Hematopoietic multipotent progenitor cell treated with erythropoietin and hydrocortisone succinate and interleukin-3 and kit ligand, for 8 days (in vitro differentiated cells): Measurements from ENCODE around the gene RLBP1.

Experiments
- DNase-seq: peaks from one replicate; pipeline ENCODE4 v3.0.0-alpha.2; 2015

RLBP1 gene

GRCh38 chr15:89177633-89178306, 43.6 kb downstream of the RLBP1 start:
- peak; percentile 76 for DNase-seq

GRCh38 chr15:89177116-89177515, 44.3 kb downstream of the RLBP1 start:
- no peak for DNase-seq

GRCh38 chr15:89175617-89176191, 45.7 kb downstream of the RLBP1 start:
- no peak for DNase-seq

GRCh38 chr15:89174476-89174875, 46.9 kb downstream of the RLBP1 start:
- DNase-seq = no peak

DNA sequence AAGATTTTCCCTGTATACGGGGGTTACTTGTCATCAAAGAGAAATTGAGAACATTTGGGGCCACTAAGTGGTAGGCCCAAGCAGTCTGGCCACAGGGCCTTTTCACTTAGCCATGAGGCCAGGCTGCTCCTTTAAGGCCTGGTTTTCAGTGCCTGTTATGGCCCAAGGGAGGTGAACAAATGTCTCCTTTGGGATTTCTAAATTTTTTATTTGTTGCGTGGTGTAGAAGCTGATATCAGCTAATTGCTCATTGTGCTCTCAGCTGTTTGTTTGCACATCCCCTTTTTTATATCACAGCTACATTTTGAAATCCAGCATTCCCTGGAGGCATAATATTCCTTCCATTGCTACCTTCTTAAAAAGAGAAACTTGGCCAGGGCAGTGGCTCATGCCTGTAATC, 48.5 kb downstream of the RLBP1 start:
- DNase-seq = no peak

DNA sequence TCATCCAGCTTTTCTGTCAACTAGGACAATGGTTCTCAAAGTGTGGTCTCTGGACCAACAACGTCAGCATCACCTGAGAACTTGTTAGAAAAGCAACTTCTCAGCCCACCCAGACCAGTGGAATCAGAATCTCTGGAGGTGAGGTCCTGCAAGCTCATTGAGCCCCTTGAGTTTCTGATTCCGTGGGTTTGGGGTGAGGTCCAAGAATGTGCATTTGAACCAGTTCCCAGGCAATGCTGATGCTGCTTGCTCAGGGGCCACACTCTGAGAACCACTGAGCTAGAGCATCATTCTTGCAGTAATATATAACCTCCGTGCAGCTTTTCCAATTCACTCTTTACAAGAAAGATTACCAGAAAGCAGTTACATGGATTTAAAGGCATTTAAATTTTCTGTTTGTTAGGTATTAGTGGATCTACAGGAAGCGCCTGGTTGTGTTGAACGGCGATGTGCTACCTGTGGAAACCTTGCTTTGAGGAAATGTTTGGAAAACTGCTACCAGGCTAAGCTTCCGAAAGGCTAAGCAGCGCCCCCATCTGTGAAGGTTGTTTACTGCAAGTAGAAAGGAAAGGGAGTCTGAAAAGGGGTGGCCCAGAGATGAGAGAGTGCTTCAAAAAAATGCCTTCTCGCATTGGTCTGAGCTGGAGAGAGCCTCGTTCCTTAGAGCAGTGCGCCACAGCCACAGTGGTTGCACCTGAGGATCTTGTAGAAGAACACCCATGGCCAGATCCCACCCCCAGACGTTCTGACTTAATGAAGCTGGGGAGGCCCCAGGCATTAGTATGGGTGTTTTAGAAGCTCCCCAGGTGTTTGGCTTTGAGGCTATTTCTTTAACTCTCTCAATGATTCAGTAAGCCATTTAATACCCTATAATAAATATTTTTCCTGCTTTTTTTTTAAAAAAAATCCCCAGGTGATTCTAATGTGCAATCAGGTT, 50.0 kb downstream of the RLBP1 start:
- peak; percentile 59 for DNase-seq

DNA sequence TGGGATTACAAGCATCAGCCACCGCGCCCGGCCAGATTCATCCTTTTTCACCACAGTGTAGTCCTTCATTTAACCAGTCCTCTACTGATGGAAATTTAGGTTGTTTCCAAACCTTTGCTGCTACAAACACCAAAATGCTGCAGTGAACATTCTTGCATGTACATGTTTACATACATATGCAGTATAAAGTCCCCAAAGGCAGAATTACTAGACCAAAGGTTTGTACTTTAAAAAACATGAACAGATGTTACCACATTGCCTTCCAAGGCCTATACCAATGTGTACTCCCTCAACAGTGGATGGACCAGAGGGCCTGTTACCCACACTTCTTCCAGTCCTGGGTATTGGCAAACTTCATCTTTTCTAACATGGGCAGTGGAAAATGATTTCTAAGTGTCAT, 51.0 kb downstream of the RLBP1 start:
- DNase-seq = no peak

GRCh38 chr15:89168316-89168833, 53.0 kb downstream of the RLBP1 start:
- no peak for DNase-seq

GRCh38 chr15:89167267-89168176, 53.9 kb downstream of the RLBP1 start:
- DNase-seq = peak; percentile 39

GRCh38 chr15:89165677-89166076, 55.7 kb downstream of the RLBP1 start:
- no peak for DNase-seq

DNA sequence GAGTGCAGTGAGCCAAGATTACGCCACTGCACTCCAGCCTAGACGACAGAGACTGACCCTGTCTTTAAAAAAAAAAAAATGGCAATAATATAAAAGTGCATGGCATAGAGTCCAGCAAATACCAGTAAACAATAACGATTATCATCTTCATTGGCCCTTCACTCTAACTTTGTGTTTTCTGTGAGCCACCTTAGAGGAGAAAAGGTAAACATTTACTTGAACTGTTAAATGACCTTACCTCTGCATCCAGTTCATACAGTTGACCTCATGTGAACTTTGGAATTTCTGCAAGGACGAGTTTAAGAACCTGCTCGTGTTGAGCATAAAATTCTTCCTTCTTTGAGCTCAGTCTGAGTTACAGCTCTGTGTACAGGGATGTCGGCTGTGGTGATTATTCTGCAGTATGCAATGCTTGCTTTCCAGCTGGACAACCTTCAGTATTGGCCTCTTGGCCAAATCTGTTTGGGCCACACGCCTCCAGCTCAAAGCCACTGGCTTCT, 56.6 kb downstream of the RLBP1 start:
- DNase-seq = no peak

DNA sequence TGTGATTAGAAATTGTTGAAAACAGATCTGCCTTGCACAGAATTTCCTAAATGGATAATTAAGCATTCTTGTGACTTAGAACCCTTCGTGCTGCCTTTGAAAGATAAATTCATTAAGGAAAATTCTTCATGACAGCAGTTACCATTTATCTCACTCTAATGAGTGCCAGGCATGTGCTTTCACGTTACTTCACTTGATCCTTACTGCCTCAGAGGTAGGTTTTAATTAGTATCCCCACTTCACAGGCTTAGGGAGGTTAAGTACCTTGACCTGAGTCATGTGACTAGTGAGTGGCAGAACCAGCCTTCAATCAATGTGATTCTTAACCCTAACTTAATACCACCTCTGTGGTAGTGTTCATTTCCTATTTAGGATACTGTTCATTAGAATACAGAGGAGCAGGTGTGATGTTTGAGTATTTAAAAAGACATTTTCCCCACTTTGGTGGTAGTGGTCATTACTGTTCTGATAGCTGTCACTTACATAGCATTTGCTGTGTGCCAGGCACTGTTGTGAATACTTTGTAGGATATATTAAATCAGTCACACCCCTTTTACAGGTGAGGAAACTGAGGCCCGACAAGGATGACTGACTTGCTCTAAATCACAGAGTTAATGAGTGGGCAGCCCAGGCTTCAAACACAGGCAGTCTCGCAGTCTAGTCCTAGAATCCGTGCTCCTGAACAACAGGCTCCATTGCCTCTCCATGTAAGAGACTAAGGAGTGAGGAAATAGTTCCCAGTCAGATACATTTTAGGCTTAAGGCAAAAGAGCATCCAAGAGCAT, 57.9 kb downstream of the RLBP1 start:
- no peak for DNase-seq

- peak; percentile 5 for DNase-seq
Measured at GRCh38 chr15:89161666-89162065, 59.7 kb downstream of the RLBP1 start.
